ENCODE data around the gene PPIL6.

- TF ChIP-seq, protein P1, sequence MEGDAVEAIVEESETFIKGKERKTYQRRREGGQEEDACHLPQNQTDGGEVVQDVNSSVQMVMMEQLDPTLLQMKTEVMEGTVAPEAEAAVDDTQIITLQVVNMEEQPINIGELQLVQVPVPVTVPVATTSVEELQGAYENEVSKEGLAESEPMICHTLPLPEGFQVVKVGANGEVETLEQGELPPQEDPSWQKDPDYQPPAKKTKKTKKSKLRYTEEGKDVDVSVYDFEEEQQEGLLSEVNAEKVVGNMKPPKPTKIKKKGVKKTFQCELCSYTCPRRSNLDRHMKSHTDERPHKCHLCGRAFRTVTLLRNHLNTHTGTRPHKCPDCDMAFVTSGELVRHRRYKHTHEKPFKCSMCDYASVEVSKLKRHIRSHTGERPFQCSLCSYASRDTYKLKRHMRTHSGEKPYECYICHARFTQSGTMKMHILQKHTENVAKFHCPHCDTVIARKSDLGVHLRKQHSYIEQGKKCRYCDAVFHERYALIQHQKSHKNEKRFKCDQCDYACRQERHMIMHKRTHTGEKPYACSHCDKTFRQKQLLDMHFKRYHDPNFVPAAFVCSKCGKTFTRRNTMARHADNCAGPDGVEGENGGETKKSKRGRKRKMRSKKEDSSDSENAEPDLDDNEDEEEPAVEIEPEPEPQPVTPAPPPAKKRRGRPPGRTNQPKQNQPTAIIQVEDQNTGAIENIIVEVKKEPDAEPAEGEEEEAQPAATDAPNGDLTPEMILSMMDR (IDR thresholded peaks at IDR 0.05), result no peak
- no peak for TF ChIP-seq CREM (CRISPR knock-in tag; IDR thresholded peaks at IDR 0.05)
- no peak for TF ChIP-seq FOXK1 (CRISPR knock-in tag; IDR thresholded peaks at IDR 0.05)
These were observed 67.1 kb downstream of the PPIL6 start for GRCh38 chr6:109373331-109373730.
